AG10803 (cell line): ENCODE data around the gene LRIF1.
"Not testable (repeated sequence)": the region's sequence is repeated elsewhere in the genome, so short reads cannot be mapped to it uniquely, and the experiment has no call there.

Experiments
- DNase-seq: peaks from one replicate; pipeline ENCODE4 v3.0.0; 2010; ENCODE audit warnings: low read depth
- H3K4me3 ChIP-seq: 2 replicates; pipeline ENCODE4 v1.5.1; 2011; ENCODE audit warnings: mild to moderate bottlenecking, low read length, control low read depth
- TF ChIP-seq, protein P1 (sequence below): conservative IDR thresholded peaks from 2 replicates; pipeline ENCODE4 v1.5.1; 2011; ENCODE audit warnings: mild to moderate bottlenecking, low read length, control low read depth, inconsistent platforms

The LRIF1 gene

DNA sequence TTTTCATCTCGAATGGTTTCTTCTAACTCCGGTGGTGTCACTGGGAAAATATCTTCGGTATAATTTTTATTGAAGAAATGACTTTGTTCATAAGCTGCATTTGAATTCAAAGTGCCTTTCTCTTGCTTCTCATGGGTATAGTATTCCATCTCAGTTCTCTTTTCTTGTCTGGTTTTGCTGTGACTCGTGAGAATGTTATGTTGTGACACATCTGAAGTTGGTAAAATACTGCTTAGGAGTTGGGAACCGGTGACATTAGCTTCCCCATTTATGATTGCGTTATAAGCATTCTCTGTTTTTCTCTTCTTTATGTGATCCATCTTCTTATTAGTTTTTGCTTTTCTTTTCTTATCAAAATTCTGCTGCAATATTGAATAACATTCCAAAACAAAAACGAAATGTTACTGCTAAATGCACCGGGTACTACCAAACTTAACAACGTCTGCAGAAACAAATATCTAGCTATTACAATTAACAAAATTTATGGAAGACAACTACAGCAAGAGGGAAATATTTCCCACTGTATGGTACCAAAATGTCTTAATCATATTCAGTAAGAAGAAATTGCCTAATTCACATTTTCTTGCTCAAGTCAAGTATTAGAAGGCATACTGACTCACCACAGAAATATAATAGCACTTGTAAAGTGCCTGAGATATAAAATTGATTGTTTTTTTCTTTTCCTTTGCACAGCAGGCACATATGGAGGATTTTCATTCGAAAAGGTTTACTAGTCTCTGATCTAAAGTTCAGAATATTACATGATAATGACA is 15.5 kb downstream of the LRIF1 start:
- TF ChIP-seq, protein P1, sequence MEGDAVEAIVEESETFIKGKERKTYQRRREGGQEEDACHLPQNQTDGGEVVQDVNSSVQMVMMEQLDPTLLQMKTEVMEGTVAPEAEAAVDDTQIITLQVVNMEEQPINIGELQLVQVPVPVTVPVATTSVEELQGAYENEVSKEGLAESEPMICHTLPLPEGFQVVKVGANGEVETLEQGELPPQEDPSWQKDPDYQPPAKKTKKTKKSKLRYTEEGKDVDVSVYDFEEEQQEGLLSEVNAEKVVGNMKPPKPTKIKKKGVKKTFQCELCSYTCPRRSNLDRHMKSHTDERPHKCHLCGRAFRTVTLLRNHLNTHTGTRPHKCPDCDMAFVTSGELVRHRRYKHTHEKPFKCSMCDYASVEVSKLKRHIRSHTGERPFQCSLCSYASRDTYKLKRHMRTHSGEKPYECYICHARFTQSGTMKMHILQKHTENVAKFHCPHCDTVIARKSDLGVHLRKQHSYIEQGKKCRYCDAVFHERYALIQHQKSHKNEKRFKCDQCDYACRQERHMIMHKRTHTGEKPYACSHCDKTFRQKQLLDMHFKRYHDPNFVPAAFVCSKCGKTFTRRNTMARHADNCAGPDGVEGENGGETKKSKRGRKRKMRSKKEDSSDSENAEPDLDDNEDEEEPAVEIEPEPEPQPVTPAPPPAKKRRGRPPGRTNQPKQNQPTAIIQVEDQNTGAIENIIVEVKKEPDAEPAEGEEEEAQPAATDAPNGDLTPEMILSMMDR = no peak
- no peak overlapping the region for H3K4me3 ChIP-seq
- peak; percentile 23 for DNase-seq

DNA sequence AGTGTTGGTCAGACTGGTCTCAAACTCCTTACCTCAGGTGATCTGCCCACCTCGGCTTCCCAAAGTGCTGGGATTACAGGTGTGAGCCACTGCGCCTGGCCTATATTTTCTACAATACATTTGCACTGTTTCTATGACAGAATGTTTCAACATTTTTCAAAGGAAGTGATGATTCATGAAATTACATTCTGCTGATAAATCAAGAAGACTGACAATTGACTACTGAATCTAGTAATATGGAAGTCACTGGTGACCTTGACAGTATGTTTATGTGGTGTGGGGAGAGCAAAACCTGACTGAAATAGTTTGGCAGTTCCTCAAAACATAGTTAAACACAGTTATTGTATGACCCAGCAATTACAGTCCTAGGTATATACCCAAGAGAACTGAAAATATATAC is 18.1 kb downstream of the LRIF1 start:
- TF ChIP-seq, protein P1 = no peak
- no peak overlapping the region for H3K4me3 ChIP-seq
- no peak for DNase-seq

DNA sequence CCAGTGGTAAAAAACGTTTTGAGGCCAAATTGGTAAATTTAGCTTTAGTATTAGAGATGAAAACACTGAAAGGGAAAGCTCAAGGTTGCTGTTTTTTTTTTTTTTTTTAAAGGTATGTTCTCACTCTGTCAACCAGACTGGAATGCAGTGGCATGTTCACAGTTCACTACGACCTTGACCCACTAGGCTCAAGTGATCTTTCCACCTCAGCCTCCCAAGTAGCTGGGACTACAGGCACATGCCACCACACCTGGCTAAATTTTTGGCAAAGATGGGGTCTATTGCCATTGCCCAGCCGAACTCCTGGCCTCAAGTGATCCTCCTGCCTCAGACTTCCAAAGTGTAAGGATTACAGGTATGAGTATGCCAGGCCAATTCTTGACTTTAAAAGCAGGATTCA is 18.9 kb downstream of the LRIF1 start:
- H3K4me3 ChIP-seq = no peak overlapping the region
- TF ChIP-seq, protein P1 = no peak
- no peak for DNase-seq

DNA sequence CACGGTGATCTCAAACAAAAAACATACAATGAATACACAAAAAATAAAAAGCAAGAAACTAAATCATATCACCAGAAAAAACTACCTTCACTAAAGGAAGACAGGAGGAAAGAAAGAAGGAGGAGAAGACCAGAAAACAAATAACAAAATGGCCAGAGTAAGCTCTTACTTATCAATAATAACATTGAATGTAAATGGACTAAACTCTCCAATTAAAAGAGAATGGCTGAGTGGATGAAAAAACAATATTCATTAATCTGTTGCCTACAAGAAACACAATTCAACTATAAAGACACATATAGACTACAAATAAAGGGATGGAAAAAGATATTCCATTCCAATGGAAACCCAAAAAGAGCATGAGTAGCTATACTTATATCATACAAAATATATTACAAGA is 27.2 kb downstream of the LRIF1 start:
- TF ChIP-seq, protein P1 = no peak
- no peak for DNase-seq

DNA sequence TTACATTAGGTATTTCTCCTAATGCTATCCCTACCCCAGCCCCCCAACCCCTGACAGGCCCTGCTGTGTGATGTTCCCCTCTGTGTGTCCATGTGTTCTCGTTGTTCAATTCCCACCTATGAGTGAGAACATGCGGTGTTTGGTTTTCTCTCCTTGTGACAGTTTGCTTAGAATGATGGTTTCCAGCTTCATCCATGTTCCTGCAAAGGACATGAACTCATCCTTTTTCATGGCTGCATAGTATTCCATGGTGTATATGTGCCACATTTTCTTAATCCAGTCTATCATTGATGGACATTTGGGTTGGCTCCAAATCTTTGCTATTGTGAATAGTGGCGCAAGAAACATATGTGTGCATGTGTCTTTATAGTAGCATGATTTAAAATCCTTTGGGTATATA is 32.6 kb downstream of the LRIF1 start:
- not testable (repeated sequence) for H3K4me3 ChIP-seq, DNase-seq

More for the DNA sequence above, 27.2 kb downstream of the LRIF1 start:
- H3K4me3 ChIP-seq = no peak overlapping the region

DNA sequence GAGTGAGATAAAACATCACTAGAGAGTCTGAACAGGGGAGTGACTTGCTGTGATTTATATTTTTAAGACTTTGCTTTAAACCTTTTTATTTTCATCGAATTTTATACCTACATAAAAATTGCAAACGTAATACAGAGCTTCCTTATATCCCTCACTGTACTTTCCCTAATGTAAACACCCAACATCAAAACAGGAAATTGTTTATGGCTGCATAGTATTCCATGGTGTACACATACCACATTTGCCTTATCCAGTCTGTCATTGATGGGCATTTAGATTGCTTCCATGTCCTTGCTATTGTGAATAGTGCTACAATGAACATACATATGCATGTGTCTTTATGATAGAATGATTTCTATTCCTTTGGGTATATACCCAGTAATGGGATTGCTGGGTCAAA is 34.8 kb downstream of the LRIF1 start:
- no peak for DNase-seq
- TF ChIP-seq, protein P1 = no peak
- H3K4me3 ChIP-seq = no peak overlapping the region

DNA sequence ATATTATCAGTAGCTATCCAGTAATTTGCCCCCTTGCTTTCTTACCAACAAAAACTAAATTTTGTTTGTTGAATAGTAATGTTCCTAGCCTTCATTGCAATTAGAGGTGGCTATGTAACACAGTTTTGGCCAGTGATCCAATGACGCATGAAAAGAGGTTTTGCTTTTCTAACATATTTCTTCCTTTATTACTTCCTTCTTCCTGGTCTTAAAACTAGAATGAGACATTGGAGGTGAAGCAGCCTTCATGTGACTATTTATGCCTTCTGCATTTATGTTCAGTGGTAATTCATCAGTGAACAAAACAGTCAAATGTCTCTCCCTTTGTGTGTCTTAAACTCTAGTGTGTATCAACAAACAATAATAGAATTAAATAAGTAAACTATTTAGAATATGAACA is 35.5 kb downstream of the LRIF1 start:
- TF ChIP-seq, protein P1 = no peak
- DNase-seq = no peak
- H3K4me3 ChIP-seq = no peak overlapping the region
